ENCODE results near the gene GNAQ.

Gene GNAQ

DNA sequence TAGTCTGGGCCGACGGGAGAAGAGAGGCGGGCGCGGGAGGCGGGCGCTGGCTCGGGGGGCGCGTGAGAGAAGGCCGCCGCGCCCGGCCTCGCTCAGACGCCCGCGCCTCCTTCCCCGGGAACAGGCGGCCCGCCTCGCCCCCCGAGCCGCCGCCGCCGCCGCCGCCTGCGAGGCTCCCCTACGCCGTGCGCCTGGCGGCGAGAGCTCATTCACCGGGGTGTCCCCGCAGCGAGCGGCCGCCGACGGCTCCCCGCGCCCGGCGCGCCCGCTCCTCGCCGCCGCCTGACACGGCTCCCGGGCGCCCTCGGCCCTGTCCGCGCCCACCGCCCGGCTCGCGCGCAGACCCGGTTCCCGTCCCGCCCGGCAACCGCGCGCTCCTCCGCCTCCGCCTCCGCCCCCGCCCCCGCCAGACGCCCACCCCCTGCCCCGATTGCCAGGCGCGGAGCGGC is at the start of gene GNAQ:
Gene GNAQ, minus strand, starts transcription at position 368 of the 449 bp plus-strand sequence. CDS start 576 bp downstream, outside the sequence.
- Histone ChIP-seq H3K4me3 (peak within 1 kb of the TSS; percentile 76), H3K27ac (peak within 1 kb of the TSS; percentile 94 to 95)
- TF ChIP-seq, protein P1, sequence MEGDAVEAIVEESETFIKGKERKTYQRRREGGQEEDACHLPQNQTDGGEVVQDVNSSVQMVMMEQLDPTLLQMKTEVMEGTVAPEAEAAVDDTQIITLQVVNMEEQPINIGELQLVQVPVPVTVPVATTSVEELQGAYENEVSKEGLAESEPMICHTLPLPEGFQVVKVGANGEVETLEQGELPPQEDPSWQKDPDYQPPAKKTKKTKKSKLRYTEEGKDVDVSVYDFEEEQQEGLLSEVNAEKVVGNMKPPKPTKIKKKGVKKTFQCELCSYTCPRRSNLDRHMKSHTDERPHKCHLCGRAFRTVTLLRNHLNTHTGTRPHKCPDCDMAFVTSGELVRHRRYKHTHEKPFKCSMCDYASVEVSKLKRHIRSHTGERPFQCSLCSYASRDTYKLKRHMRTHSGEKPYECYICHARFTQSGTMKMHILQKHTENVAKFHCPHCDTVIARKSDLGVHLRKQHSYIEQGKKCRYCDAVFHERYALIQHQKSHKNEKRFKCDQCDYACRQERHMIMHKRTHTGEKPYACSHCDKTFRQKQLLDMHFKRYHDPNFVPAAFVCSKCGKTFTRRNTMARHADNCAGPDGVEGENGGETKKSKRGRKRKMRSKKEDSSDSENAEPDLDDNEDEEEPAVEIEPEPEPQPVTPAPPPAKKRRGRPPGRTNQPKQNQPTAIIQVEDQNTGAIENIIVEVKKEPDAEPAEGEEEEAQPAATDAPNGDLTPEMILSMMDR (IDR thresholded peaks at IDR 0.05), result no peak
- no peak for DNase-seq (ENCODE audit: low spot score)

DNA sequence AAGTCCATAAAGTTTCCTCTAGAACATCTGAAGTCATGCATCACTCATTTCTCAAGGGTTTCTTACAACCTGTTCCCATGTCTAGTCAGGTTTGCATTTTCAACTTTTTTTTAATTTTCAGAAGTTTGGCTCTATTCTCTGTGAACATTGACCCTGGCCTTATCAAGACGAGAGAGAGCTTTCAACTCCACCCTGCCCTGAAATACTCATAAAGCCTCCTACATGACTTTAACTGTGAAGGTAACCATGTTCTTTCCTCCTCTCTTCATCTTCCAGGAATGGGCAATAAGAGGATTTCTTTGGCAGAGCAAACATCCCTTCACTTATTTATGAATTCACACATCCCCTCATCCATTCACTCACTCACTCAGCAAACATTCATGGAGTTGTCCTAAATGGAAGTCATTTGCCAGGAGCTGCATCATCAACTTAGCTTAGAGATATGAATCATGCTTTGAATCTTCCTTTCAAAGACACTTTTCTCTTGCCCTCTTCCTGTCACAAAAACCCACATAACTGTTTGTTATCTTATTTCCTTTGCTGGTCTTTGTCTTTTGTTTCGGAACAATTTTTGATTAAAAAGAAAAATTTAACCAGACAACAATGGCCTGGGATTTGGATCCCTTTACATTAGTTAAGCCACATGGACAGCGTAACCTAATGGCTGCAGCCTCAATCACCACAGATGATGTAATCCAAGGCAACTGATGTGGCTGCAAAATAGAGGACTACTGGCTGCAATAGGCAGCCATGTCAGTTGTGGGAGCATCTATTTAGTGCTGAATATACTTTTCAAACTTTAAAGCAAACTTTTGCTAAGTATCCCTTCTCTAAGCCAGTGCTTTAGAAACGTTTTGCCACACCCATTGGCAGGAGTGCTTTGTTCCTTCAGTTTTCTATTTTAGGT is 43.0 kb upstream of the GNAQ start:
- DNase-seq (ENCODE audit: low spot score), result no peak
- H3K4me3 ChIP-seq, result no peak overlapping the region
- H3K27ac ChIP-seq, result no peak overlapping the region
- TF ChIP-seq, protein P1 (IDR thresholded peaks at IDR 0.05), result no peak

DNA sequence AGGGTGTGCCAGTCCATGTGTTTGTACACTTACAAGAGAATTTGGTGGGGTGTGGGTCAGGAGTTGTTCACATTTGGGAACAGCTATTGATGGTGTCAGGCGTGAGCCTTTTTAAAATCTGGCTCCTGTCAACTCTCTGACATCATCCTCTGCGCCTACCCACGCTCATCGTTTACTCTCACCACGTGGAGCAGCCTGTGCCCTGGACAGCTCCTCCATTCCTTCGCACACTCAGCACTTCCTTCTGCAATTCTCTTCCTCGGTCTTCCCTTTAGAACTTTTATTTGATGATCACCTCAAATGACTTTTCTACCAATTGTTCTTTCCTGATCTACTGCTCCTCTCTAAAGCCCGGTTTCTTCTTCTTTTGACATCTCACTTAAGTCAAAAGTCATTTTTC is 42.1 kb upstream of the GNAQ start:
- Histone ChIP-seq H3K27ac (no peak overlapping the region), H3K4me3 (no peak overlapping the region)
- DNase-seq (ENCODE audit: low spot score), result no peak
- TF ChIP-seq, protein P1 (IDR thresholded peaks at IDR 0.05), result no peak

DNA sequence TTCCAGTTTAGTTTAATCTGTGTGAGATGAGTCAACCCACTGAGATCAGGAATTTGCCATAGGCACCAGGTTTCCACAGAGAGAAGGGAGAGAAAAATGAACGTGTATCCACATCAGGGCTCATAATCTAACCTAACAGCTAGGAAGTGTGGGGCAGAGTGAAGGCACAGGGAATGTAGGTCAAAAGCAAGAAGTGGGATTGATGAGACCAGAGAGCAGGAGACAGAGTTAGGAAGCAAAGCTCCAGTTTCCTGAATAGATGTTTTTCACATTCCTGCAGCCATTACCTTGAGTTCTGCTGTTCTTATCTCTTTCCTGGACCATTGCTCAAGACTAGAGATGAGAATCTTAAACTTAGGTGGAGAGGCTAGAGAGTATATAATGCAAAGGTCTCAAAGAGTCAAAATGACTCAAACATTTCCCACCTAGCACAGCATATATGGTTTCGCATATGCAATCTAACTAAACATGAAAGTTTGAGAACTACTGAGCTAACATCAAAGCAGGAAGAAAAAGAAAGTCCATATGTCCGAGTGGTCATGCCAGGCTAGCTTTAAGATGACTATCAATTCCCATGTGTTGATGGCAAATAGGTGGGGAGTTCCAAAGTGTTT is 41.1 kb upstream of the GNAQ start:
- H3K4me3 ChIP-seq, result no peak overlapping the region
- TF ChIP-seq, protein P1 (IDR thresholded peaks at IDR 0.05), result no peak
- H3K27ac ChIP-seq, result no peak overlapping the region
- DNase-seq (ENCODE audit: low spot score), result no peak

DNA sequence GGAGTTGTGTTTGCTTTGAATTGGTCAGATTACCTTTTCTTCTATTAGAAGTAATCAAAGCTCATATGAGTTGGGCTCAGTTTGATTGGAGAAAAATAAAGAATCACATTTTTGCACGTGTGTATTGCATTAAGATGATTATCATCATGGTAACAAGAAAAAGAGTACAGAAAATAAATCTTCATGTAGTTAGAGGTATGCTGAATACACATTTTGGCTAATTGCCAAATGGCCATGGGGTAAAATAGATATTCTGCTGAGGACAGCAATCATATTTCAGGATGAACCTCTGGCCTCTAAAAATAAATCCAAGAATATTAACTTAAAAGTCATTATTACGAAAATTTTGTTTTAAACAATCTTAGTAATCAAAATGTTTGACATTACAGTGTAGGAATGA is 38.9 kb upstream of the GNAQ start:
- H3K4me3 ChIP-seq, result no peak overlapping the region
- TF ChIP-seq, protein P1 (IDR thresholded peaks at IDR 0.05), result no peak
- DNase-seq (ENCODE audit: low spot score), result no peak
- no peak overlapping the region for H3K27ac ChIP-seq

DNA sequence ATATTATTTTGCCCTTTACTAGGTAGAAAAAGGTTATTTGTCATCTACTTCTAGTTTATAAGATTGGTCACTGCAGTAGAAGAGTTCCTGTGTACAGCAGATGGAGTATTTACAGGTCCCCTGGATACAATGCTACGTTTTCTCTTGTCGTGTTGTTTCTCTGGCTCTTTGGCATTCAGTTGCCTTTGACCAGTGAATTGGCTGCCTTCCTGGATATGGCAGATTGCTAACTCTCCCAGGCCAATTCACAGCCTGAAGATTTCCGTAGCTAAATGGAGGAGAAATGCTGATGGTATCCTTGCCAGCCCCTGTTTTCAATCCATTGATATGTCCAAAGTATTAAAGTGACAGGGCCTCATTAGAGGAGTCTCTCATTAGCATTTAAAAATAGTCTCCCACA is 32.5 kb upstream of the GNAQ start:
- no peak overlapping the region for H3K4me3 ChIP-seq
- DNase-seq (ENCODE audit: low spot score), result no peak
- TF ChIP-seq, protein P1 (IDR thresholded peaks at IDR 0.05), result no peak
- H3K27ac ChIP-seq, result no peak overlapping the region
